ENCODE data around the gene FTCDNL1.

Gene FTCDNL1

GRCh38 chr2:199754766-199755165 is 96.2 kb downstream of the FTCDNL1 start:
- H3K4me3 ChIP-seq (replicated peaks; ENCODE audit: low read depth, low read length) = no peak overlapping the region
- no peak for TF ChIP-seq CTCF (IDR thresholded peaks at IDR 0.05; ENCODE audit: low read depth, low read length, missing control alignments)
- no peak for DNase-seq (ENCODE audit: extremely low read depth, low read depth)

- no peak for DNase-seq (ENCODE audit: extremely low read depth, low read depth)
- no peak overlapping the region for H3K4me3 ChIP-seq (replicated peaks; ENCODE audit: low read depth, low read length)
- no peak for TF ChIP-seq CTCF (IDR thresholded peaks at IDR 0.05; ENCODE audit: low read depth, low read length, missing control alignments)
Measured at GRCh38 chr2:199751492-199752120, 99.4 kb downstream of the FTCDNL1 start.

- no peak for TF ChIP-seq CTCF (IDR thresholded peaks at IDR 0.05; ENCODE audit: low read depth, low read length, missing control alignments)
- no peak for DNase-seq (ENCODE audit: extremely low read depth, low read depth)
- H3K4me3 ChIP-seq (replicated peaks; ENCODE audit: low read depth, low read length) = no peak overlapping the region
Measured at GRCh38 chr2:199749571-199749970, 101.4 kb downstream of the FTCDNL1 start.

- no peak overlapping the region for H3K4me3 ChIP-seq (replicated peaks; ENCODE audit: low read depth, low read length)
- no peak for TF ChIP-seq CTCF (IDR thresholded peaks at IDR 0.05; ENCODE audit: low read depth, low read length, missing control alignments)
- DNase-seq (ENCODE audit: extremely low read depth, low read depth) = no peak
Measured at GRCh38 chr2:199744724-199745123, 106.3 kb downstream of the FTCDNL1 start.

- no peak overlapping the region for H3K4me3 ChIP-seq (replicated peaks; ENCODE audit: low read depth, low read length)
- no peak for TF ChIP-seq CTCF (IDR thresholded peaks at IDR 0.05; ENCODE audit: low read depth, low read length, missing control alignments)
- DNase-seq (ENCODE audit: extremely low read depth, low read depth) = no peak
Measured at GRCh38 chr2:199744260-199744659, 106.7 kb downstream of the FTCDNL1 start.

- no peak overlapping the region for H3K4me3 ChIP-seq (replicated peaks; ENCODE audit: low read depth, low read length)
- DNase-seq (ENCODE audit: extremely low read depth, low read depth) = no peak
- TF ChIP-seq CTCF (IDR thresholded peaks at IDR 0.05; ENCODE audit: low read depth, low read length, missing control alignments) = no peak
Measured at GRCh38 chr2:199743415-199744120, 107.4 kb downstream of the FTCDNL1 start.

Data from HFF-Myc (cell line).